HG02938 (cell line): Measurements from ENCODE around the gene TCF25.
"Not testable (repeated sequence)": the region's sequence is repeated elsewhere in the genome, so short reads cannot be mapped to it uniquely, and the experiment has no call there.

Experiments used
- ATAC-seq: cut with Tn5 transposase; IDR thresholded peaks from one replicate; pipeline ENCODE4 v1.9.1; 2021; ENCODE audit warnings: mild to moderate bottlenecking, moderate library complexity; ENCODE audit not compliant: unreplicated experiment

Gene TCF25

DNA sequence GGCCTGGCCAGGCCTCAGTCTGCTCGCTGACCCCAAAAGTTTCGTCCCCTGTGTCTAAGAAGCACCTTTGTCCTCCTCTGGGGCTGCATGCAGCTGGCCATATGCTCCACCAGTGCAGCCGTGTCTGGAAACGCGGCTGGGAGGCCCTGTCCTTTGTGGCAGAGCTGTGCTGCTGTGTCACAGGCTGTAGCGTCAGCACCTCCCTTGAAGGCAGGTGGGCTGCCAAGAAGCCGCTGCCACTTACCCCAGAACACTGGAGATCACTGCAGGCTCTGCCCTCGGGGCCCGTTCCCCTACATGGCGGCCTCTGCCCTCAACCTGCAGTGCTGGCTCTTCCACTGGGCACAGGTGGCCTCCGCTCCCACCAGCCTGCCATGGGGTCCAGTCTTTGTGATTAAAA is 29.6 kb downstream of the TCF25 start:
- ATAC-seq: no peak

DNA sequence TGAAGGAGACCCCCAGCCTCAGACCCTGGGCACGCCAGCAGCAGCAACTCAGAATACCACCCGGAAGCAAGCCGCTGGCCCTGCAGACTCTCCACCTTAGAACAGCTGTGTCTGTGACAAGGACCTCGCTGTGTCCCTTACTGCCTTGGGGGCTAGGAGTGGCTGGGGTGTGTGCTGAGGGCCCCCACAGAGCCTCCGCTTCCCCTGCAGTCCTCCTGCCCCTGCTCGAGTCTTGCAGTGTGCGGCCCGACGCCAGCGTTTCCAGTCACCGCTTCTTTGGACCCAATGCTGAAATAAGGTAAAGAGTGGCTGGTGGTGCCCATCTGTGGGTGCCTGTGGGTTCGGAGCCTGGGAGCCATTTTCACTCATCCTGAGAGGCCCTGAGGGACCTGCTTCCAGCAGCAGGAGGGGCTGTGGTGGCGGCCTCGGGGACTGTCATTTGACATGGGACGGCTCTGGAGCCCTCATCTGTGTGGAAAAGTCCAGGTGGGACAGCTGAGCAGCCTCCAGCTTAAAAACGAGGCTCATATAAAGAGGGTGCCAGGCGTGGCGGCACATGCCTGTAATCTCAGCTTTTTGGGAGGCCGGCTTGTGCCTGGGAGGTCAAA is 30.6 kb downstream of the TCF25 start:
- no peak for ATAC-seq

DNA sequence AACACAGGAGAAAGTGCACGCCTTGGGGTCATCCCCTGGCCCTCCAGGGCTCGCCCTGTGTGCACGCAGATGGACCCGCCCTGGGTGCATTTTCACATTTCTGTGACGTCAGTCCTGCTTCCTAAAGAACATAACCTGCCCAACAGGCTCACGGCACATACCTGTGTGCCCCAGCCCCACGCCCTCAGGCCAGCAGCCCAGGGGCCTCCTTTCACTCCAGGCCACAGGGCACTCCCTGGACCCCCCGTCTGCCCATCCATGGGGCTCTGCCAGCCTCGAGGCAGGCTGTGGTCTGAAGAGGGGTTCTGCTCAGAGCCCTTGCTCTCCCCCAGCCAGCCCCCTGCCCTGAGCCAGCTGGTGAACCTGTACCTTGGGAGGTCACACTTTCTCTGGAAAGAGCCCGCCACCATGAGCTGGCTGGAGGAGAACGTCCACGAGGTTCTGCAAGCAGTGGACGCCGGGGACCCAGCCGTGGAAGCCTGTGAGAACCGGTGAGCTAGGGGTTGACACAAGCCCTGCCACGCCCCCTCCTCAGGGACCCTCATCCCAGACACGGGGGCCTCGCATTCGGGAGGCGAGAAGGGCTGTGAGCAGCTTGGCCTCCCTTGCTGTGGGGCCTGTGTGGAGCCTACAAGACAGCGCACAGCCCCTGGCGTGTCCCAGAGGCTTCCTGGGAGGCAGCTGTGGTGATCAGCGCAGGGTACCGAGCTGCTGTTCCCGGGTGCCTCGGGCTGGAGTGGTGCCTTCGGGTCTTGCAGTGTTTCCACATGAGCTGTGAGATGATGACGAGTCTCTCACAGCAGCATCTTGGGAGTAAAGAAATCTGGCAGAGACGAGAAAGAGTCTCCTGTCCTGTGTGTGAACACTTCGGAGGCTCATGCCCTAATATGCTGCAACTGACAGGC is 31.5 kb downstream of the TCF25 start:
- no peak for ATAC-seq

GRCh38 chr16:89905511-89906139 is 32.2 kb downstream of the TCF25 start:
- ATAC-seq: no peak

GRCh38 chr16:89906140-89907025 is 33.0 kb downstream of the TCF25 start:
- ATAC-seq: no peak

GRCh38 chr16:89907055-89907814 is 33.8 kb downstream of the TCF25 start:
- ATAC-seq: no peak

DNA sequence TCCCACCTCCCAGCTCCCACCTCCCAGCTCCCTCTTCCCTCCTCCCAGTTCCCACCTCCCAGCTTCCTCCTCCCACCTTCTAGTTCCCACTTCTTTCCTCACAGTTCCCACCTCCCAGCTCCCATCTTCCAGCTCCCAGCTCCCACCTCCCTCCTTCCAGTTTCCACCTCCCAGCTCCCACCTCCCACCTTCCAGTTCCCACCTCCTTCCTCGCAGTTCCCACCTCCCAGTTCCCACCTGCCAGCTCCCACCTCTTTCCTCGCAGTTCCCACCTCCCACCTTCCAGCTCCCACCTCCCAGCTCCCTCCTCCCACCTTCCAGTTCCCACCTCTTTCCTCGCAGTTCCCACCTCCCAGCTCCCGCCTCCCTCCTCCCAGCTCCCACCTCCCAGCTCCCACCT is 34.8 kb downstream of the TCF25 start:
- ATAC-seq: no peak

DNA sequence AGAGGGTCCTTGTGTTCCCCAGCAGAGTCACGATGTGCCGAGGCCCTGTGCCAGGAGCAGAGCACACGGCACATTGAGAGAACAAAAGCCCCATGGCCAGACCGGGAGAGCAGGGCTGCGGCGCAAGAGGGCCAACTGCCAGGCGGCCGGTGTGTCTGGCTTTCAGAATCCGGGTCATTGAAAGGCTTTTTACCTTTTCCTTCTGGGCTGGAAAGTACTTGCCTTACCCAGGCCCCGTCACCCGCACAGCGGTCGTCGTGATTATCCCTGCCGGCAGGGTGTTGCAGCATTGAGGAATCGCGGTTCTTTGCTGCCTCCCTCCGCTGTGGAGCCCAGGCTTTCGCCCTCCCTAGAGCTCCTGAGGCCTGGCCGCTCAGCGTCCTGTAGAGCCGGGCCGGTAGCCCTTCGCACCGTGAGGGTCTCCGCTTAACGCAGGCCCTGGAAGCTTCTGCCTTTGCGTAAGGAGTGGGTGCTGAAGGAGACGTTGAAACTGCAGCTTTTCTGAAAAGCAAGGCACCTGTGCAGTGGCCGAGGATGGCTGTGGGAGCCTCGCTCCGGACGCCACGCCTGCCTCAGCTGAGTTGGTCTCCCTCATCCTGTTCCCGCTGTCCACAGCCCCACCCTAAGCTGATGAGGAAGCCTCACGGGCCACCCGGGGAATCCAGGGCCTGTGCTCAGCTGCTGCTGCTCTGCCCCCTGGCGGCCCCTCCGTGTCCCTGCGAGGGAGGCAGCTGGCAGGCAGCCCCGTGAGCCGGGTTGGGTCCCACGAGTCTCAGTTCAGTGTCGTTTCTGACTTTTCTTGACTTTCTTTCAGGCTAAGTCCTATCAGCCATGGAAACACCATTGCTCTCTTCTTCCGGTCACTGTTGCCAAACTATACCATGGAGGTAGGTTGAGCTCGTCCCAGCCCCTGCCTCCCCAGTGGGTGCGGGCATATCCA is 36.7 kb downstream of the TCF25 start:
- ATAC-seq: no peak

GRCh38 chr16:89910717-89911354 is 37.4 kb downstream of the TCF25 start:
- ATAC-seq: no peak

DNA sequence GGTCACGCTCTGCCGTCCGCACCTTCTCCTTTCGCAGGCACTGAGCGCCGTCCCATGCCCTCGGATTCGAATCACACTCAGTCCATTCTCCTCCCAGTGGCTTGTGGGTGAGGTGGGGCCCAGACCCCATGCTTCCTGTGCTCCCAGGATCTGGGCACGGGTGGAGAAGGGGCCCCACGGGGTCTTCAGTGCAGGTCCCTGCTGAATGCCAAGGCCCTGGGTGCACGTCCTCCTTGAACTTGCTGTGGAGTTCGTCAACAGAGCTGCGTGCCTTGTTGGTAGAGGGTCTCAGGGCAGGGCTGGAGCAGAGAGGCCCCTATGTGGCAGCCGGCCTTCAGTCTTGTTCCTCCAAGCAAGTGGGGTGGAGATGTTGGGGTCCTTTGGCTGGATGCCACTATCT is 38.0 kb downstream of the TCF25 start:
- no peak for ATAC-seq

- no peak for ATAC-seq
These were observed 38.8 kb downstream of the TCF25 start for GRCh38 chr16:89912143-89912542.

GRCh38 chr16:89912627-89913026 is 39.2 kb downstream of the TCF25 start:
- ATAC-seq: no peak

- ATAC-seq: no peak
These were observed 40.3 kb downstream of the TCF25 start for GRCh38 chr16:89913408-89914387.

- ATAC-seq: not testable (repeated sequence)
These were observed 41.4 kb downstream of the TCF25 start for GRCh38 chr16:89914642-89915285.

- ATAC-seq: no peak
These were observed 42.2 kb downstream of the TCF25 start for GRCh38 chr16:89915303-89916232.
